Measurements from ENCODE around the gene EPHA10. TPM values are rescaled to one million over a fixed set of nuclear protein-coding genes. Genes with fewer than 3 reads are reported as not detected.
A peak's percentile ranks its signal among the peaks of the same experiment; 100 is the strongest.
"Not testable (repeated sequence)": the region's sequence is repeated elsewhere in the genome, so short reads cannot be mapped to it uniquely, and the experiment has no call there.

The EPHA10 gene
- total RNA-seq, 3 donors from 2014 or later, result 0.73 to 2.6 TPM; not detected in 1

DNA sequence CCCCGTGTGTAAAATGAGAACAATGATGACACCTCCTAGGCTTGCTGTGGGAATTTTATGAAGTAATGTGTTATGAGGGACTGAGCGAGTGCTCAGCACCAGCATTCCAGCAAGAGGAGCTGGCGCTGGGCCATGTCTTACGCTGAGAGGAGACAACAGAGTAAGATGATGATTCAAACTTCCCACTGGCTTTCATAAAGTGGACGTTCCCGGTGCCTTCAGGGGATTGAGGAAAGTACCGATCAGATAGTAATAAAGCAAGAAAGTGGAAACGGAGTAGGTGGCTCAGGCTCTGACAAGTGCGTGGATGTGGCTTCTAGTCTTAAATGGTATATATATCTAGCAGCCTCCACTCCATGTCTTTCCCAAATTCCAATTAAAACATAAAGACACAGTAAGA lies 23.8 kb downstream of the EPHA10 start:
- TF ChIP-seq POLR2AphosphoS5 (IDR thresholded peaks at IDR 0.05), result no peak
- H3K9me3 ChIP-seq, result no peaks in the 10 kb centered on the region
- H3K27ac ChIP-seq, result no peak overlapping the region
- H3K27me3 ChIP-seq, result peaks cover 0 to 8% of the 10 kb centered on the region in 2 donors
- DNase-seq (ENCODE audit: low spot score in 2 of 2), result peak in 1 of 2 donors; percentile 40
- H3K4me3 ChIP-seq, result no peak overlapping the region
- no peaks in the 10 kb centered on the region for H3K4me1 ChIP-seq
- no peaks in the 10 kb centered on the region for H3K36me3 ChIP-seq
- intact Hi-C loops (cut with DNase I; ENCODE audit: low total_unique reads), result no loop called here

DNA sequence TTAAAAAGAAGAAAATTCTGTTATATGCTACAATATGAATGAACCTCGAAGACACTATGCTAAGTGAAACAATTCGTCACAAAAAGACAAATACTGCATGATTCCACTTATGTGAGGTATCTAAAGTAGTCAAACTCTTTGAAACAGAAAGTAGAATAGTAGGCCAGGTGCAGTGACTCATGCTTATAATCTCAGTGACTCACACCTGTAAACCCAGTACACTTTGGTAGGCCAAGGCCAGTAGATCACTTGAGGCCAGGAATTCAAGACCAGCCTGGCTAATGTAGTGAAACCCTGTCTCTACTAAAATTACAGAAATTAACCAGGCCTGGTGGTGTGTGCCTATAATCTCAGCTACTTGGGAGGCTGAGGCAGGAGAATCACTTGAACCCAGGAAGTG lies 25.7 kb downstream of the EPHA10 start:
- Histone ChIP-seq H3K36me3 (no peaks in the 10 kb centered on the region), H3K27me3 (peaks cover 0 to 19% of the 10 kb centered on the region in 2 donors), H3K27ac (no peak overlapping the region), H3K4me3 (no peak overlapping the region), H3K4me1 (no peaks in the 10 kb centered on the region), H3K9me3 (no peaks in the 10 kb centered on the region)
- TF ChIP-seq POLR2AphosphoS5 (IDR thresholded peaks at IDR 0.05) (no peak), POLR2A (IDR thresholded peaks at IDR 0.05) (no peak)
- TF ChIP-seq, protein P1, sequence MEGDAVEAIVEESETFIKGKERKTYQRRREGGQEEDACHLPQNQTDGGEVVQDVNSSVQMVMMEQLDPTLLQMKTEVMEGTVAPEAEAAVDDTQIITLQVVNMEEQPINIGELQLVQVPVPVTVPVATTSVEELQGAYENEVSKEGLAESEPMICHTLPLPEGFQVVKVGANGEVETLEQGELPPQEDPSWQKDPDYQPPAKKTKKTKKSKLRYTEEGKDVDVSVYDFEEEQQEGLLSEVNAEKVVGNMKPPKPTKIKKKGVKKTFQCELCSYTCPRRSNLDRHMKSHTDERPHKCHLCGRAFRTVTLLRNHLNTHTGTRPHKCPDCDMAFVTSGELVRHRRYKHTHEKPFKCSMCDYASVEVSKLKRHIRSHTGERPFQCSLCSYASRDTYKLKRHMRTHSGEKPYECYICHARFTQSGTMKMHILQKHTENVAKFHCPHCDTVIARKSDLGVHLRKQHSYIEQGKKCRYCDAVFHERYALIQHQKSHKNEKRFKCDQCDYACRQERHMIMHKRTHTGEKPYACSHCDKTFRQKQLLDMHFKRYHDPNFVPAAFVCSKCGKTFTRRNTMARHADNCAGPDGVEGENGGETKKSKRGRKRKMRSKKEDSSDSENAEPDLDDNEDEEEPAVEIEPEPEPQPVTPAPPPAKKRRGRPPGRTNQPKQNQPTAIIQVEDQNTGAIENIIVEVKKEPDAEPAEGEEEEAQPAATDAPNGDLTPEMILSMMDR (IDR thresholded peaks at IDR 0.05), result no peak
- intact Hi-C loops (cut with DNase I; ENCODE audit: low total_unique reads), result no loop called here
- no peak for DNase-seq (ENCODE audit: low spot score in 2 of 2)

DNA sequence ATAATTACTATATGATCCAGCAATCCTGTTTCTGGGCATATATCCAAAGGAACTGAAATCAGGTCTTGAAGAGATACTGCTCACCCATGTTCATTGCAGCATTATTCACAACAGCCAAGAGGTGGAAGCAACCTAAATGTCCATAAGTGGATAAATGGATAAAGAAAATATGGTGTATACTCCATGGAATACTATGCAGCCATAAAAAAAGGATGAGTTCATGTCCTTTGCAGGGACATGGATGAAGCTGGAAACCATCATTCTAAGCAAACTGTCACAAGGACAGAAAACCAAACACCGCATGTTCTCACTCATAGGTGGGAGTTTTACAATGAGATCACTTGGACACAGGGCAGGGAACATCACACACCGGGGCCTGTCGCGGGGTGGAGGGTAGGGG lies 26.3 kb downstream of the EPHA10 start:
- H3K27ac ChIP-seq; H3K9me3 ChIP-seq; H3K4me1 ChIP-seq; intact Hi-C loops (cut with DNase I; ENCODE audit: low total_unique reads); H3K4me3 ChIP-seq; DNase-seq (ENCODE audit: low spot score in 2 of 2); H3K36me3 ChIP-seq: not testable (repeated sequence)
- H3K27me3 ChIP-seq, result peaks cover 0 to 21% of the 10 kb centered on the region in 2 donors

DNA sequence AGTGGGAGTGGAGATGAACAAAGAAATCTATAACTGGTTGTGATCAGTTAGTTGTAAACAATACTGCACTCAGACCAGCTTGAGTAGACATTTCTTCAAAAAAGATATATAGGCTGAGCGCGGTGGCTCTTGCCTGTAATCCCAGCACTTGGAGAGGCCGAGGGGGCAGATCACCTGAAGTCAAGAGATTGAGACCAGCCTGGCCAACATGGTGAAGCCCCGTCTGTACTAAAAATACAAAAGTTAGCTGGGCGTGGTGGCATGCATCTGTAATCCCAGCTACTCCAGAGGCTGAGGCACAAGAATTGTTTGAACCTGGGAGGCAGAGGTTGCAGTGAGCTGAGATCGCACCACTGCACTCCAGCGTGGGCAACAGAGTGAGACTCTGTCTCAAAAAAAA lies 26.9 kb downstream of the EPHA10 start:
- peaks cover 0 to 24% of the 10 kb centered on the region in 2 donors for H3K27me3 ChIP-seq
- intact Hi-C loops (cut with DNase I; ENCODE audit: low total_unique reads); H3K9me3 ChIP-seq; H3K27ac ChIP-seq; DNase-seq (ENCODE audit: low spot score in 2 of 2); H3K36me3 ChIP-seq; H3K4me3 ChIP-seq; H3K4me1 ChIP-seq: not testable (repeated sequence)

DNA sequence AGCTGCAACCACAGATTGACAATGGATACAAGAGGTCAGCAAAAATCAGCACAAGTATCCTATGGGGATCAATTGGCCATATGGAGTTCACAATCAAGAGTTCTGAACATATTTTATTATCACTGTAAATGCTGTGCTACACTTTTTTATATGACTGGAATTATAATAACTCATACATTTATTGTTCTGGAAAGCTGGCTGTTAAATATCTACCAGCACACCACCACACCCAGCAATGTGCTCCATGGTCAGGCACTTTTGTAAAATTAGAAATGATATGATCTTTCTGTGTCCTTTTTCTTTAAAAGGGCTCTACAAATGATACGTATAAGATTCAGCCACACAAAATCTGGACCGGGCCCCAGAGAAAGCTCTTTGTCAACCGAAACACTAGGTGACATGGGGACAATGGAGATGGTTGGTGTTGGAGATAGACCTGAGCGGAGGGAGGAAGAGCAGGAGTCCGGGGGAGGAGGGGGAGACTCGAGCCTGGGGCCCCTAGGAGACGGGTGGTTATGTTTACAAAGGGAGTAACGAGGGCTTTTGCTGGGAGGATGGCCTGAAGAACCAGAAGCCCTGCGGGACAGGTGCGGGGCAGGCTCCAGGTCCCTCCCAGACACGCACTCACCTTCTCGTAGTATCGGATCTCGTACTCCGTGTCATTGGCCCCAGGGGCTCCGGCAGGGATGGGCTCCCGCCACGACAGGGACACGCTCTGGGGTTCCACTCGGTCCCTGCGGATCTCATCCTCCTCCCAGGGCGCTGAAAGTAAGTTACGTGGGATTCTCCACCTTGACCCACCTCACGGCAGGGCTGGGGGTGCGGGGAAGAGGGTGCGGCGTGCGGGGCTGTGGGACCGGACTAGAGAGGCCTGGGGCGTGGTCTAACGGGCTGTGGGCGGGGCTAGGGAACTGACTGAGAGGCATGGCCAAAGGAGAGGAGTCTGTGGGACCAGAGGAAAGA lies 30.0 kb downstream of the EPHA10 start:
- Histone ChIP-seq H3K27ac (no peak overlapping the region), H3K9me3 (no peaks in the 10 kb centered on the region), H3K4me1 (no peaks in the 10 kb centered on the region), H3K36me3 (no peaks in the 10 kb centered on the region), H3K27me3 (peaks cover 0 to 16% of the 10 kb centered on the region in 2 donors), H3K4me3 (no peak overlapping the region)
- no peak for DNase-seq (ENCODE audit: low spot score in 2 of 2)
- intact Hi-C loops (cut with DNase I; ENCODE audit: low total_unique reads), result no loop called here
- TF ChIP-seq POLR2A (IDR thresholded peaks at IDR 0.05) (no peak), POLR2AphosphoS5 (IDR thresholded peaks at IDR 0.05) (no peak)
- TF ChIP-seq, protein P1 (IDR thresholded peaks at IDR 0.05), result no peak

DNA sequence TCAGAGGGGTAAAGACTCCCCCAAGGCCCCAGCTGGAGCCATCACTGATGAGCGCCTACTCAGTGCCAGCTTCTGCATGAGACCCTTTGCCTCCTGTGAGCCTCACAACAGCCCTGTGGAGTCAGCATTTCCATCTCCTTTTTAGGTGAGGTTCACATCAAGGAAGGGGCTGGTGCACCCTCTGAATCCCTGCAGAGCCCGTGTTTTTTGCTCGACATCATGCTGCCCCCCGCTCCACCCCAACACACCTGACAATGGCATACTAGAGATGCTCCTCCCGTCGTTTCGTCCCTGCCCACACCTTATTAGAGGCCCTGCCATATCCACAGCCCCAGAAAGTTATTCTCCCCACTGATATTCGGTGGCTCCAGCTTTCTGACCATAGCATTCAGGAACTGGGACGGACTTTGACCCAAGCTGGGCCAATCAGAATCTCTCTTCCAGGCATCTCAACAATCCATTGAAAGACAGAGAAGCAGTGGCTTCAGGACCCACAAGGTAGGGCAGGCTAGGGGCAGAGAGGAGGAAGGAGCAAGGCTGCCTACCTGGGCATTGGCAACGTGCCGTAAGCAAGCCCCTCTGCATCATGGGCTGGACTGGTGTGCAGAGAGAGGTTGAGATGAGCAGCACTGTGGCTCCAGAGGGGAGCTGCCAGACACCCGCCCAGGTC lies 32.7 kb downstream of the EPHA10 start:
- DNase-seq (ENCODE audit: low spot score in 2 of 2), result no peak
- Histone ChIP-seq H3K27ac (no peak overlapping the region), H3K4me3 (no peak overlapping the region), H3K27me3 (peaks cover 0 to 16% of the 10 kb centered on the region in 2 donors), H3K4me1 (no peaks in the 10 kb centered on the region), H3K9me3 (no peaks in the 10 kb centered on the region), H3K36me3 (no peaks in the 10 kb centered on the region)
- TF ChIP-seq POLR2AphosphoS5 (IDR thresholded peaks at IDR 0.05), result no peak
- TF ChIP-seq, protein P1 (IDR thresholded peaks at IDR 0.05), result no peak
- no peak for TF ChIP-seq POLR2A (IDR thresholded peaks at IDR 0.05)
- intact Hi-C loops (cut with DNase I; ENCODE audit: low total_unique reads), result no loop called here
